ENCODE data around the gene DACT1. TPM values are rescaled to one million over a fixed set of nuclear protein-coding genes. Genes with fewer than 3 reads are reported as not detected.
A peak's percentile ranks its signal among the peaks of the same experiment; 100 is the strongest.

Gene DACT1
- total and polyA plus RNA-seq, 4 donors: 0.32 to 3.8 (median 1.6) TPM

- TF ChIP-seq MAX (IDR thresholded peaks at IDR 0.05) (no peak), HNF4A (conservative IDR thresholded peaks at IDR 0.05) (no peak), TAF1 (conservative IDR thresholded peaks at IDR 0.05) (no peak), EGR1 (IDR thresholded peaks at IDR 0.05; ENCODE audit: low read depth in 2 of 2) (no peak), RXRA (IDR thresholded peaks at IDR 0.05) (peak in 1 of 2 donors; percentile 23), FOXA2 (IDR thresholded peaks at IDR 0.05) (no peak), JUND (IDR thresholded peaks at IDR 0.05) (no peak)
These were observed 5.6 kb downstream of the DACT1 start (continued) for GRCh38 chr14:58643366-58643765.

GRCh38 chr14:58645641-58646040, 7.9 kb downstream of the DACT1 start:
- Histone ChIP-seq H3K36me3 (ENCODE audit: control insufficient read depth in 4 of 4, insufficient read depth in 3 of 4, low read depth in 1 of 4, low read length in 3 of 4) (peaks cover 0 to 2% (median 0%) of the 10 kb centered on the region in 4 donors), H3K4me1 (ENCODE audit: control insufficient read depth in 4 of 4, insufficient read depth in 4 of 4, low read length in 3 of 4) (no peaks in the 10 kb centered on the region), H3K27me3 (ENCODE audit: control insufficient read depth in 4 of 4, insufficient read depth in 4 of 4, low read length in 3 of 4) (no peaks in the 10 kb centered on the region), H3K9ac (ENCODE audit: low read depth in 1 of 2, low read length in 2 of 2) (no peak overlapping the region), H3K4me3 (ENCODE audit: low read depth in 1 of 3, low read length in 3 of 3) (no peak overlapping the region), H3K27ac (ENCODE audit: low read depth in 1 of 2, low read length in 2 of 2) (no peak overlapping the region), H3K9me3 (ENCODE audit: control insufficient read depth in 4 of 4, low read length in 3 of 4) (no peaks in the 10 kb centered on the region)
- no peak for TF ChIP-seq FOXA2 (IDR thresholded peaks at IDR 0.05)
- TF ChIP-seq SP1 (IDR thresholded peaks at IDR 0.05): no peak
- no peak for TF ChIP-seq JUND (IDR thresholded peaks at IDR 0.05)
- TF ChIP-seq RAD21 (IDR thresholded peaks at IDR 0.05): no peak
- no peak for TF ChIP-seq RXRA (IDR thresholded peaks at IDR 0.05)
- TF ChIP-seq CTCF (IDR thresholded peaks at IDR 0.05; ENCODE audit: low read depth, low read length, missing input control): no peak
- 95% methylated on average over 20 of the region's 20 CpGs for WGBS
- DNase-seq (ENCODE audit: low spot score): no peak

GRCh38 chr14:58646479-58646878, 8.7 kb downstream of the DACT1 start:
- H3K27me3 ChIP-seq (ENCODE audit: control insufficient read depth in 4 of 4, insufficient read depth in 4 of 4, low read length in 3 of 4): no peaks in the 10 kb centered on the region
- 93% methylated on average over 34 of the region's 34 CpGs for WGBS
- H3K27ac ChIP-seq (ENCODE audit: low read depth in 1 of 2, low read length in 2 of 2): no peak overlapping the region
- peaks cover 0 to 2% (median 0%) of the 10 kb centered on the region in 4 donors for H3K36me3 ChIP-seq (ENCODE audit: control insufficient read depth in 4 of 4, insufficient read depth in 3 of 4, low read depth in 1 of 4, low read length in 3 of 4)
- no peak for TF ChIP-seq REST (IDR thresholded peaks at IDR 0.05)
- no peak for TF ChIP-seq HNF4A (conservative IDR thresholded peaks at IDR 0.05)
- no peak for TF ChIP-seq RAD21 (IDR thresholded peaks at IDR 0.05)
- TF ChIP-seq ATF3 (IDR thresholded peaks at IDR 0.05): no peak
- TF ChIP-seq HNF4G (IDR thresholded peaks at IDR 0.05): no peak
- no peak for TF ChIP-seq EGR1 (IDR thresholded peaks at IDR 0.05; ENCODE audit: low read depth in 2 of 2)
- TF ChIP-seq JUND (IDR thresholded peaks at IDR 0.05): no peak
- no peak for TF ChIP-seq FOXA2 (IDR thresholded peaks at IDR 0.05)
- no peak for TF ChIP-seq MAX (IDR thresholded peaks at IDR 0.05)
- TF ChIP-seq RXRA (IDR thresholded peaks at IDR 0.05): no peak
- TF ChIP-seq TAF1 (conservative IDR thresholded peaks at IDR 0.05): no peak
- no peak for TF ChIP-seq SP1 (IDR thresholded peaks at IDR 0.05)
- no peak for TF ChIP-seq GABPA (IDR thresholded peaks at IDR 0.05 in 1 of 2, conservative IDR thresholded peaks at IDR 0.05 in 1 of 2)
- no peak for TF ChIP-seq NR2F2 (IDR thresholded peaks at IDR 0.05)
- TF ChIP-seq YY1 (IDR thresholded peaks at IDR 0.05): no peak
- no peak for TF ChIP-seq FOXA1 (IDR thresholded peaks at IDR 0.05)
- TF ChIP-seq ZBTB33 (IDR thresholded peaks at IDR 0.05): no peak
- H3K4me1 ChIP-seq (ENCODE audit: control insufficient read depth in 4 of 4, insufficient read depth in 4 of 4, low read length in 3 of 4): no peaks in the 10 kb centered on the region
- no peak overlapping the region for H3K4me3 ChIP-seq (ENCODE audit: low read depth in 1 of 3, low read length in 3 of 3)
- no peak for DNase-seq (ENCODE audit: low spot score)
- H3K9ac ChIP-seq (ENCODE audit: low read depth in 1 of 2, low read length in 2 of 2): no peak overlapping the region
- no peaks in the 10 kb centered on the region for H3K9me3 ChIP-seq (ENCODE audit: control insufficient read depth in 4 of 4, low read length in 3 of 4)
